HepG2 (cell line): Measurements from ENCODE around the gene THBD. TPM values are rescaled to one million over a fixed set of nuclear protein-coding genes. Genes with fewer than 3 reads are reported as not detected.

Experiments
- ATM ChIP-seq: fragments of 450-650 bp; IDR thresholded peaks from 2 replicates; pipeline ENCODE4 v1.7.1; 2017; ENCODE audit warnings: mild to moderate bottlenecking, borderline replicate concordance
- CAMTA2 ChIP-seq: sonication (generic); formaldehyde crosslinking; IDR thresholded peaks from 2 replicates; pipeline ENCODE4 v1.4.0; 2020; ENCODE audit warnings: mild to moderate bottlenecking, missing genetic modification reagents, borderline replicate concordance
- GRHL1 ChIP-seq: sonication (generic); formaldehyde crosslinking; conservative IDR thresholded peaks from 2 replicates; pipeline ENCODE4 v1.8.0; 2022; ENCODE audit warnings: missing genetic modification reagents
- HHEX ChIP-seq: IDR thresholded peaks from 2 replicates; pipeline ENCODE4 v1.6.1; 2016; ENCODE audit warnings: control low read depth
- SKIL ChIP-seq: sonication (generic); formaldehyde crosslinking; IDR thresholded peaks from 2 replicates; pipeline ENCODE4 v1.8.0; 2022; ENCODE audit warnings: missing genetic modification reagents, mild to moderate bottlenecking, moderate library complexity, borderline replicate concordance
- ZBTB4 ChIP-seq: sonication (generic); formaldehyde crosslinking; IDR thresholded peaks from 2 replicates; pipeline ENCODE4 v1.4.0; 2020; ENCODE audit warnings: missing genetic modification reagents, mild to moderate bottlenecking, borderline replicate concordance
- ZNF639 ChIP-seq: conservative IDR thresholded peaks from 2 replicates; pipeline ENCODE4 v1.6.1; 2018; ENCODE audit warnings: missing genetic modification reagents
- polyA plus RNA-seq, 8 experiments: library from polyadenylated mRNA; depleted of rRNA in 3 of 8; stranded (reverse) in 7 of 8; unstranded in 1 of 8; fragments of >200 nt; fragmentation: Illumina TruSeq in 4 of 8; extraction: Trizol in 4 of 8; gene quantifications; 2 replicates each; pipeline versions ENCODE4 v1.2.1 to v1.2.3, GENCODE V29; 2011 to 2016; ENCODE audit warnings: low read depth in 4 of 8, missing spikeins in 1 of 8, mixed read lengths in 1 of 8; ENCODE audit not compliant: insufficient read depth in 1 of 8
- total RNA-seq, 5 experiments: library from RNA; depleted of rRNA; stranded (reverse); fragments of >200 nt; fragmentation: Illumina TruSeq; extraction: Trizol; gene quantifications; 2 replicates each; pipeline ENCODE4 v1.2.3, GENCODE V29; 2016; ENCODE audit warnings: low read depth in 1 of 5

THBD gene
- total and polyA plus RNA-seq, 2 of the 13 experiments (the other 11 are each of a cell fraction or from before 2014, with no cell fraction given) = 0.03 TPM; not detected in 1

- TF ChIP-seq HHEX (CRISPR knock-in tag) (no peak), CAMTA2 (CRISPR knock-in tag) (no peak), ZBTB4 (no peak), SKIL (CRISPR knock-in tag) (no peak), ZNF639 (CRISPR knock-in tag) (no peak), ATM (no peak), GRHL1 (CRISPR knock-in tag) (no peak)
These were observed 9.5 kb downstream of the THBD start (continued) for GRCh38 chr20:23039885-23040508.
